ENCODE data around the gene ARHGAP29.
"Not testable (repeated sequence)": the region's sequence is repeated elsewhere in the genome, so short reads cannot be mapped to it uniquely, and the experiment has no call there.

ARHGAP29 gene

DNA sequence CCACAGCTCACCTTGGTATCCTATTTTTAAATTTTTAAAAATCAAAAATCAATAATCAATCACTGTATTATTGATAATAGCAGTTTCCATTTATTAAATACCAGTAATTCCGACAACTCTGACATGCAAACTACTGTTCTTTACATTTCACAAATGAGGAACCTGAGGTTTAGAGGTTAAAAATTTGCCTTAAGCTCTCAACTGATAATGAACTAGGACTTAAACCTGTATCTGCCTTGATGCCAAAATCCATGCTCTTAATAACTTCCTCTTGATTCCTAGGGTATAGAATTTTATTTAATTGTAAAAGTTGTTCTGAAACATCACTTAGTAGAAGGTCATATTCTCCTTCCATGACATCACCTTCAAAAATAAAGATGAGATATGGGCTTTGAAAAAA, 5.6 kb downstream of the ARHGAP29 start:
- no peak for DNase-seq

DNA sequence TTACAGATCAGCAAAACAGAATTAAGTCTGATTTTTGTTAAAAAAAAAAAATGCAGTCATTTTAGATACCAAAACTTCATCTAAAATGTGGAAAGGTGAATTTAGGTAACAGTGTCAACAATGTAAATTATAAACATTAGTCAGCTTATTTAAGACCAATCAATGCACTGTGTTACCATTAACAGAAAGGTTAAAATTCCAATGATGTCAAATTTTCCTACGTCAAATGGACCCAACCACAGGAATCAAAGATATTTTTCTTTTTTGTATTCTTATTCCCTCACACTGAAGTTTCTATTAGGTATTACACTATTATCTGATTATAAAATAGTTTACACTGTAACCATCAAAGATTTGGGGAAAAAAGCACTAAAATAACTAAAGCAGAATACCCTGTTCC, 6.5 kb downstream of the ARHGAP29 start:
- DNase-seq = no peak

DNA sequence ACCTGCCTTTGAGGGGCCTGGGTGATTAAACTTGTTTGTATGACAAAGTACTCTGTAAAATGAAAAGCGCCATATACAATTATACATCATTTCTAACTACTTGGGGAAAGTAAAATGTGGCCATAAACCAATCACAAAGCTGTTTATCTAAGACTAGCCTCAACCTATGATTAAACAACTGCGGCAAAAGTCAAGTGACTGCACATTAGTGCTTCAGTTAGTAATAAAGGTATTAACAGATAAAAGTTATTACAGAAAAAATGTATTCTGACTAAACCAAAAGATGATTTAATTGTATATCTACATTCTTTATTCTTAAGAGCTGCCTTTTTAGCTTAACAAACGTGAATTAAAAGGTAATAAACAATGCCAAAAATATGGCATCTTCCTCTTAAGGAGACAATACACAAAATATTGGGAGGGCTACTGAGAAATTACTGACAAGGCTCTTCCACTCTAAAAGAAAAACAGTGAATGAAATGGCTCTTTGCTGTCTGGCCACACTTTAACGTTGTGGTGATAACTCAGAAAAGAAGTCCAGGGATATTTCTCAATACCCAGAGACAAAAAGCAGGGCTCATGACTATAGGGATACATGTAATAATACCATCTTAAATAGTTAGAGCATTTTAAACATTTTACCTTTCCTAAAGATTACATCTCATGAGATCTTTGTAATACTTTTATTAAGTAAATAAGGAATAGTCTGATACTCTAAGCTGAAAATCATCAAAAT, 8.6 kb downstream of the ARHGAP29 start:
- no peak for DNase-seq

DNA sequence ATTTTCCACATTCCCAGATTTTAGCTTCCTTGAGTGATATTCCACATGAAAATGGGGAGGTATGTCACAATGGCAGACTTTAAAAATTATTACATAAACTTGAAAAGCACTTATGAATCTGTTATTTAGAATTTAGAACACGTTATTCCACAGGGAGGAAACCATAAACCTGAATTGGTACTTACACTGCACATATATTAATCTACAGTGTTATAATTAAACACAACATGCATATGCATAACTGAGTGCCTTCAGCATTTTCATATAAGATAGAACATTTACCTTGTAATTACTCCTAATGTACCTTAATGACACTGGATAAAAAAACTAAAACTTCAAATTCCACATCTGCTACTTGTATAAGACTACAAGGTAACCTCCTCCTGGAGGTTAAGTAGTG, 9.8 kb downstream of the ARHGAP29 start:
- no peak for DNase-seq

DNA sequence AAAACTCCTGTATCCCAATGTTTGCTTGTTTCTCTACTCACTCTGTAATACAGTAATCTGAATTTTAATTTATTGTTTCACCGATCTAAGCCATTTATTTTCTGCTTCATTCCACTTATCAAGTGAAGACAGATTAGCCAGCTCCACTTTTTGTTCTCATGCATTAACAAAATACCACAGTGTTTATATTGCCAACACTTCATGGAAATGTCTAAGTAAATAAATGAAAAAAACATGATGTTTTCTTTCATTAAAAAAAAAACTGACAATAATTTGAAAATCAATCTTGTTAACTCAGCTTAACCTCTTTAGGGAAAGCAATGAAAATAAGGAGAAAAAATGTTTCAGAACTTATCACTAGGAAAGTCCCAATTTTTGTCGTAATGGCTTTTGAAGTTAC, 11.5 kb downstream of the ARHGAP29 start:
- DNase-seq = no peak

DNA sequence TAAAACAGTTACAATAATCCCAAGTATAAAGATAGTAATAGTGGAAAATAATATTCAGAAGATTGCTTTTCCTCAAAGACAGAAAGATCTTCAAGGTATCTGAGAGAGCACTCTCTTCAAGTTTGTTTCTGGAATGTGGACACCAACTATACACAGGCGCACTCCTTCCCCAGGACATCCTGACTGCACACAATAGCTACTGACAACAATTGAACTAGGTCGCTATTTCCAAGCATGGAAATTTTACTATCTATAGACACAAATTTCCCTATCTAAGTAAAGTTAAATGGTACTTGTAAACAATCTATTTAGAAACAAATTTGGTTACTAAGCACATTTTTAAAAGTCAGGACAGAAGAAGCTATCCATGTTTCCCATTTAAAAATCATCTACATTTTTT, 19.1 kb downstream of the ARHGAP29 start:
- DNase-seq = no peak

DNA sequence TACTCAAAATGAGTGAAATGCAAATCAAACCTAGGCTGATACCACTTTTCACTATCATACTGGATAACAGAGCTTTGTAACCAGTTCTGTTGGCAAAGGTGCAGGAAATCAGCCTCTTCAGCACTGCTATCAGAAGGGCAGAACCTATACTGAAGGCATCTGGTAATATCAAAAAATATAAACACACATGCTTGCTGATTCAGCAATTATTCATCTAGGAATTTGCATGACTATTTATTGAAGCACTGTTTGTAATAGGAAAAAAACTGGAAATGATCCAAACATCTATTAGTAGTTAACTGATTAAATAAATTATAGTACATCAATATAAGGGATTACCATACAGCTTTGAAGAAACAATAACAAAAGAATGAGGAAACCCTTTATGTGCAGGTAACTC, 21.4 kb downstream of the ARHGAP29 start:
- DNase-seq = no peak

DNA sequence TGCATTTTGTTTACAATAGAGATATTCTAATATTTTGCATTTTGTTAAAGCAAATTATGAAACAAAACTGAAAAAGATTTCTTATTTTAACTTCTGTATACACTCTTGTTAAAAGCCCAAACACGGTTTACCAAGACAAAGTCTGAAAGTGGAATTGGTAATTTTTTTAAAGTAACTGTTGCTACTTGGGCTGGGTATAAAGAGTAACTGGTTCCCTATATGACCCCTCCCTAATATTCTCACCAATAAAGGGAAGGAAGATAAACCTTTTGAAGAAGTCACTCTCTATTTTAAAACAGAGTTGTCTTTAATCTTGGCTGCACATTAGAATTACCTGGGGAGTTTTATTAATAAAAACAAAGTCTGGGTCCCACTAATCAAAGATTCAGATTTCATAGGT, 27.4 kb downstream of the ARHGAP29 start:
- DNase-seq = no peak

DNA sequence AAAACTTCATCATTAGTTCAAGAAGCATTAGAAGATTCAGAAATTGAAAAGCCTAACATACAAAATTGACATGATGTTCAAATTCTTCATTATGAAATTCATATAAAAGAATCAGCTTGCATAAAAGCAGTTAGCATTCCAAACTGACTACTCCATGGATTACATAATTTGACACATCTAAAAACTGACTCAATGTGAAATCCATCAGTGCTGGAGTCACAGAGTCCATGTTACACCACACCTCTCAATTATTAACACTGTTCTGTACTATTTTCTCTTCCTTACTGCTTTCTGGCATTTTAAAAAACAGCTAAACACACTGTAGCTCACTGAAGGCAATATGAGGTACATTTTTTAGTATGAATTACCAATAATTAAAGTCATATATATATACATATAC, 28.0 kb downstream of the ARHGAP29 start:
- DNase-seq = no peak

DNA sequence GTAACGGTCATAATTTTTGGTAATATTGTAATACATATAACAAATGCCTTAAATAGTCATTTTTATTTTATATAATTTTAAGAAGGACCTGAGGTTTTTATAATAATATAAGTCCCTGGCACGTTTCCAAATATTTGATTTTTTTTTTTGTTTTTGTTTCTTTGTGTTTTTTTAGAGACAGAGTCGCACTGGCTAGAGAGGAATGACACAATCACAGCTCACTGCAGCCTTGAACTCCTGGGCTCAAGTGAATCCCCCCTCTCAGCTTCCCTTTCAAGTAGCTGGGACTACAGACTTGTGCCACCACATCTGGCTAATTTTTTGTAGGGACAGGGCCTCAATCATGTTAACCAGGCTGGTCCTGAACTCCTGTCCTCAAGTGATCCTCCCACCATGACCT, 29.7 kb downstream of the ARHGAP29 start:
- no peak for DNase-seq

DNA sequence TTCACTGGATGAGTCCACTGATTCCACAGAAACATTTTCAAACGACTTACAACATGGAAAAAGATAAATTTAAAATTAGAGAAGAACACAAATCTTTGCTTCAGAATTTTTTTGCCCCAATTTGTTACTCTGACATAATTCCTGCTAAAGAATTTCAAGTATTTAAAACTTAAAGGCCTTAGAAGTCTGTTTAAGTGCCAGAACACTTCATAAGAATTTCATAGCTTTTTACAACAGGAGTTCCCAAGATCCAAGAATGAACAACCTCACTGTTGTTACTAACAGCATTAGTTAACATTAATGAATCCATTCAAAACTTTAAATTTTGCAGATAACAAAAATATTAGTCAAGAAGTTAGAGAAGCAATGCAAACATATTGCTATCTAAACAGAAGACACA, 31.7 kb downstream of the ARHGAP29 start:
- no peak for DNase-seq

DNA sequence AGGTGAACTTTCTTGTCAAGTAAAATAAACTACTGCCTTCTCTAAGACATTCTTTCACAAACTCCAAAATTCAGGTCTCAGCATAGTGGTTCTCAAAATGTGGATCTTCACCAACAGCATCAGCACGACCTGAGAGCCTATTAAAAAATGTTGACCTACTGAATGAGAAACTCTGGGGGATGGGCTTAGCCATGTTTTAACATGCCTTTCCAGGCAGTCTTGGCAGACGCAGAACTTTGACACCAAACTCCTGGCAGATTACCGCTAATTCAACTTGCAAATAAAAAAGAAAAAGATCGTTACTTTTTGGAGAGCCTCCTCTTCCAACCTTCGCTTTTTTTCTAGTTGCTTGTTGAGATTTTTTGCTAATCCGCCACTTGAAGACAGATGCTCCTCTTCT, 35.1 kb downstream of the ARHGAP29 start:
- no peak for DNase-seq

DNA sequence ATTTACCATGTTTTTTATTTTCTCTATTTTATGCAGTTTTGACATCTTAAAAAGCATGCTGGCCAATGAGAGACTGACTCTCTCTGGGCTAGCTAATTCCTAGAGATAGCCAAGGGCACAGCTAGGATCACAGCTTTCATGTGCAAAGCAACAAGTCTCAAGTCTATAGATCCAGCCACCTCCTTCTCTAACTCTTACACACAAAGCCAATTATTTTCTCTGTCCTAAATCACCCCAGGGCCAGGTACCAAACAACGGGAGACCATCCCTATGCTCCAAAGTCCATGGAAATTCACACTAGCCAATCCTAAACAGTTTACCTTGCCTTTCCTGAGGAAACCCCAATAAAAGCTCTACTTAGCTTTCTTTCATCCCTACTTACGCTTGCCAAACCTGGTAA, 38.0 kb downstream of the ARHGAP29 start:
- no peak for DNase-seq

DNA sequence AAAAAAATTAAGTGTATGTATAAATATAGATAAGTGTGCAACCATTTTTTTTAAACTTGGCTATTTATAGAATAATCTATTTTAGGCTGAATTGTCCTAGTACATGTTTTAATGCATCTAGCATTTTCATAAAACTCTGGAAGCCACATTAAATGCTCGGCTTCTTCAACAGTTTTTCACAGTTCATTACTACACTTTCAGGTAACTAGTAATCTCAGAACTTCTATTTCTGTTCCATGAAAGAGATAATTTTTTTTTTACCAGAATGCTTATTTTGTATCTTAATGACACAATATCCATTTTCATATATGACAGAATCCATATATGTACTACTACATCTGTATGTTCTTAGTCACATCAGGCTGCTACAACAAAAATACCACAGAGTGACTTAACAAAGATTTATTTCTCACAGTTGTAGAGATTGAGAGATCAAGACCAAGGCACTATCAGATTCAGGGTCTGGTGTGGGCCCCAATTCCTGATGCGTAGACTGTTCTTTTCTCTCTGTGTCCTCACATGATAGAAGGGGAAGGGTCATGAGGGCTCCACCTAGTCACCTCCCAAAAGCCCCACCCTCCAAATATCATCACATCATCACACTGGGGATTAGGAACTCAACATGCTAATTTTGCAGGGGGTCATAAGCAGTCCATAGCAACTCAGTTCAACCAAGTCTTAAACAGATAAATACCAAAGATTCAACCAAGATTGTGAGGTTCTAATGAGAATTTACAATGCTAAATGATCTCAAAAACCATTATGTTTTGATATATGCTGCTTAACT, 43.1 kb downstream of the ARHGAP29 start:
- DNase-seq = no peak

DNA sequence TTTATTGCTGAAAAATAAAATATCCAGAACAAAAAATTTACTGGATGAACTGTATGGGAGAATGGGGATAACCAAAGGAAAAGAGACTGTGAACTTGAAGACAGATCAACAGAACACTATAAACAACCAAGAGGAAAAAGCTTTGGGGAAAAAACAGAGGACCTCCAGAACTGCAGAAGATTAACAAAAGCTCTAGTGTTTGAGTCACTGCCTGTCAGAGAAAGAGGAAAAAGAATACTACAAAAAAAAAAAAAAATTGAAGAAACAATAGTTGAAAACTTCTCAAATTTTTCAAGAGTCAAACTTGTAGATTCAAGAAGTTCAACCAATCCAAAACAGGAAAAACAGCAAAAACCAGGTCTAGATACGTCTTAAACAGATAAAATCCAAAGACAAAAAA, 44.3 kb downstream of the ARHGAP29 start:
- no peak for DNase-seq

DNA sequence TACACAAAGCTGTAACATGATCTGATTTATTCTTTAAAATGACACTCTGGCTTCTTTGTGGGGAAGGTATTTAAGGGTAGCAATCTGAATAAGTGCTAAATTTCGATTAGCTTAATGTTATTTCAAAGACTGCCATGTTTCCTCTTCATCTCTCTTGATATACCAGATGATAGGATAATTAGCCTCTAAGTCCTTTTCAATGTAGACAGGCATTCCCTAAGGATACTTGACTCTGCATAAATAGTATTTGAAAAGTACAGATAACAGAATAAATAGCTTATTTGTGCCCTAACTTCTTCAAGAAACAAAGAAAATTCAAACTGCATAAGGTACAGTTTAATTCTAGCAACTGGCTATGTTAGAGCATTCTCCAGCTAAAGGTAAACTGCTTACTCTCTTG, 46.2 kb downstream of the ARHGAP29 start:
- DNase-seq = no peak

DNA sequence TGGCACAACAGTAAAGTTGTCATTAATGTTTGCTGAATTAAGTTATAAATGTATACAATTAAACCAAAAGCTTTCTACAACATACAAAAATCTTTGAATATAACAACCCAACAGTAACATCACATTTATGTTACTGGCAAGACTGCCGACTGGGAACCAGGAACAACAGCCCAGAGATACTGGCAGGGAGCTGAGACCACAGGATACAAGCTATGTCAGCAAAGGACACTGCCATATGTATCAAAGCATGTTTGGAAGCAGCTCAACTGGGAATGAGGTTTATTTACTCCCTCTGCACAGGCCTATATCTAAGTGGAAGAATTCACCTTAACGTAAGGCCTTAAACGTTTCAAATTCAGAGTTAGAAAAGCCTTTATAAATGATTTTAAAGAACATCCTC, 50.4 kb downstream of the ARHGAP29 start:
- no peak for DNase-seq

DNA sequence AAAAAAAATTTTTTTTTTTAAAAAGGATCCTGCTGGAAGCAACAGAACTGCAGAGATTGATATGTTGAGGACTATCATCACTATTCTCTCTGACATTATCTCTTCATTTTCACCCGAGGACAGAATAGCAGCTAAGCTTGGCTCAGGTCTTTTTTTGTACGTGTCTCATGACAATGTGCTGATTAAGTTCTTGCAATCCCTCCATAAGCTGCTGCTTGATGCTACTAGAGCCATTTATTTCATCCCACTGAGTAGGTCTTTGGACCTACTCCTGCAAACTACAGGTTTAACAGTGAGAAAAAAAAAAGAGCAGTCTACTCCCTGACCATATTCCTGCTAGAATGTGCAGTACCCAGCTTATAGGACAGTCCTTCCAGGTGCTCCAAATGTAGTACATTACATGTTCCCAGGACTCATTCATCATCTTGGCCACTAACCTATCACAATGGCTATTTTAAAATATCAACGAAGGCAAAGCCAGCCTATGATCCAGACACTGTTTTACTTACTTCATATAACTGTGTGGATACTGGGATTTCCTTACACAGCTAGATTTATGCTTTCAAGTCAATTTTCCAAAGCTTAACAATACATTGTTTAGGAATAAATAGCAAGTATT, 54.1 kb downstream of the ARHGAP29 start:
- DNase-seq = no peak

DNA sequence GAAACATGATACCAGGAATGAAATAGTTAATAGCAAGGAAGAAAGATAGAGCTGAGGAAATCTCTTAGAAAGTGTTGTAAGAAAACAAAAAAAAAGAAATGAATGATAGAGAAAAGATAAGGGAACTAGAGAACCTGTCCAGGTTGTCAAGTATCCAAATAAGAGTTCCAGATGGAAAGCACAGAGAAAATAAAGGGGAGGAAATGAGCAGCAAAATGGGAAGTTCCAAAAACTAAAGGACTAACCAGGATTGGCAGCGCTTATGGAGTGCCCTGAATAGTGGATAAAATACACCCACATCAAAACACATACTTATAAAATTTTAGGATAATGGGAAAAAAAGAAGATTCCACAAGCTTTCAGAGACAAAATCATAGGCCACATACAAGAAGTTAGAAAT, 55.2 kb downstream of the ARHGAP29 start:
- no peak for DNase-seq

DNA sequence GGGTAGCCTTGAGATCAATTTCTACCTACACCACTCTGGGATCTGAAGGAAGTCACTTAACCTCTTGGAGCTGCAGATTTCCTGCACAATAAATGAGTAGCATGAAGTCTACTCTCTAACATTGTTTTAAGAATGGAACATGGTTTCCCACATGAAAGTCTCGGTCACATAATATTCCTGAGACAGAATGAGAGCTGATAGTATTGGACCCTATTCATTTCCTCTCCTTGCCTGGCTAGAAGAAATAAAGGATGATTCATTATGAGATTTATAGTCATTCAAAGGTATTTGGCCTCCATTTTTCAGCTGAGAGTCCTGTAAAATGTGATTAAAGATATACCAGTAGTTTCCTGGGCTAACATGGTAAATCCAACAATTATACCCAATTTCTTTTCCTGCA, 56.7 kb downstream of the ARHGAP29 start:
- no peak for DNase-seq

DNA sequence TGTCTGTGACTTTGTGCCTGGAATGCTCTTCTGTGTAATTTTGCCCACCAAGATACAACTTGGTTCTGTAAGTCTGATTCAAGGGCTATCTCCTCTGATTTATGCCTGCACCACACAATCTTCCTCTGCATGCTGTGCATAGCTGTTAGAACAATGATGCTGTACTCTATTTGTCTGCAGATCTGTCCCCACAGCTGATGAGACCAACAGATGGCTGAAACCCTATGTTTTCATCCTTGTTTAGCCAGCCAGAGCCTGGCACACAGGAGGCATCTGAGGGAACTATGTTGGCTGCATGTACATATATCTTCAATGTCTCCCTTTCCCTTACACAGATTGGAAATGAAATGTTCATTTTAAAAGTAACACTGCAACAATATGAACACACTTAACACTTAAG, 58.5 kb downstream of the ARHGAP29 start:
- no peak for DNase-seq

DNA sequence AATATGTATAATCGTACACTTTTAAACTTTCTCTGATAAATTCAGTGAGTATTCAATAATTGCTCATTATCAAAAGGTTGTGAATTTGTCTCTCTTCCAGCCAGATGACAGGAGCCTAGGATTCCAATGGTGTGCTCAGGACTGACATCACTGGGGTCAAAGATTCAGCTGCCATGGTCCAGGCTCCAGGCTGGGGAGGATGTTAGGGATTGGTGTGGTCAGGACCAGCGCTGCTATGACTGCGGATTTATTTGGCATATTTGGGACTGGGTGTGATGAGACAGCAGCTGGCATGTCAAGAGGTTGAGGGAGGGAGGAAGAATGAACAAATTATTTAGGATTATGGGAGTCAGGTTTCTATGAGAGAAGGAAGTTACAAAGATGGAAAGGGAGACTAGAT, 68.3 kb downstream of the ARHGAP29 start:
- DNase-seq = no peak

DNA sequence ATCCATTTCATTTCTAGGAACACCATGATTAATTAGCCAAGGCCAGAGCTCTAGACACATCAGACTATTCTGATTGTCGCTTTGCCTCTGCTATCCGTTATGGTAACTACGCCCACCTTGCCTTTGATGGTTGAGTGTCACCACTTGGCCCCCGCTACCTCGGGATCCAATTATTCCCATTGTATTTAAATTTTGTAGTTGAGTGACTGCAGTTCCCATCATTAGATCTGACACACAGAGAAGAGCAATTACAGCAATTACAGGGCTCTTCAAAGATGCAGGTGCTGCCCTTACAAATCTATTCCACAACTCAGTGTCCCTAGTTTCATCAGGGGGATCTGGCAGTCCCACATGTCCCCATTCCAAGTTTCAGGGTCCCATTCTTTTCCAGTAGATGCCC, 71.5 kb downstream of the ARHGAP29 start:
- no peak for DNase-seq

DNA sequence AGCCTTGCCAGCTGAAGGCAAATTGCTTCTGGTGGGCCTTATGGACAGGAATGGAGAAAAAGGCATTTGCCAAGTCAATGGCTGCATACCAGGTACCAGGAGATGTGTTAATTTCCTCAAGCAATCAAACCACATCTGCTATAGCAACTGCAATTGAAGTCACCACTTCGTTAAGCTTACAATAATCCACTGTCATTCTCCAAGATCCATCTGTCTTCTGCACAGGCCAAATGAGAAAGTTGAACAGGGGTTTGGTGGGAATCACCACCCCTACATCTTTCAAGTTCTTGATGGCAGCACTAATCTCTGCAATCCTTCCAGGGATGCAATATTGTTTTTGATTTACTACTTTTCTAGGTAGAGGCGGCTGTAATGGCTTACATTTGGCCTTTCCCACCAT, 72.5 kb downstream of the ARHGAP29 start:
- not testable (repeated sequence) for DNase-seq

All from effector CD8-positive, alpha-beta T cell (primary cell).